ENCODE measurements around the gene HECTD4.

GRCh38 chr12:112116232-112117060 is 265.8 kb downstream of the HECTD4 start:
- TF ChIP-seq CTCF (IDR thresholded peaks at IDR 0.05) = no peak
- TF ChIP-seq ZFX (IDR thresholded peaks at IDR 0.05; ENCODE audit: borderline replicate concordance) = no peak
